Measurements from ENCODE around the gene TGM1. TPM values are rescaled to one million over a fixed set of nuclear protein-coding genes. Genes with fewer than 3 reads are reported as not detected.

TGM1 gene
- total RNA-seq, 4 donors from 2014 or later: 1.6 to 3.2 TPM; not detected in 2

DNA sequence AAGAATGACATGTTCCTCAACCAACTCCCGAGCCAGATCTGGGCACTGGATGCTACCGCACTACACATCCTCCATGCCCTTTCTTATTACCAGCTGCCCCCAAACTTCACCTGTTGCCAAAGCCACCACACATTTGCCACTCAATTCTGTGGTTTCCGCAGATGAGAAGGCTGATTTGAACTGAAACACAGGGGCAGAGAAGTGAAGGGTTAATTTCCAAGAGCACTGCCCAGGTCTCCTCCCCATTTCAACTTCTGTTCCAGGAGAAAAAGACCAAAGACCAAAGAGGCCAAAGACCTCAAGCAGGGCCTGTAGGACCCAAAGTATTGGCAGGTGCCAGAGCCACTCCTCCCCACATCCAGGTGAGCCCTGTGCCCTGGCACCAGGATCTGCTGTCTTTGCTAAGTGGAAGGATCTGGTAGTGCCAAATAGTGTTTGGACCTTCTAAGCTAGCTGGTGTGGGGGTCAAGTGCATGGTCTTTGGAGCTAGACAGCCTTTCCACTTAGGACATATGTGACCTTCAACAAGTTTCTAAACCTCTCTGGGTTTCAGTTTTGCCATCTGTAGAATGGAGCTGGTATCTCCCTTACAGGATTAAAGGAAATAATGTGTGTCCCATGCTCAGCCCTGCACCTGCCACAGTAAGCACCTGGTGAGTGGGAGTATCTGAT, 28.6 kb upstream of the TGM1 start:
- Histone ChIP-seq H3K4me3 (no peak overlapping the region), H3K27ac (no peak overlapping the region), H3K36me3 (no peaks in the 10 kb centered on the region), H3K9me3 (no peaks in the 10 kb centered on the region), H3K4me1 (no peaks in the 10 kb centered on the region), H3K27me3 (no peaks in the 10 kb centered on the region)
- TF ChIP-seq, protein P1, sequence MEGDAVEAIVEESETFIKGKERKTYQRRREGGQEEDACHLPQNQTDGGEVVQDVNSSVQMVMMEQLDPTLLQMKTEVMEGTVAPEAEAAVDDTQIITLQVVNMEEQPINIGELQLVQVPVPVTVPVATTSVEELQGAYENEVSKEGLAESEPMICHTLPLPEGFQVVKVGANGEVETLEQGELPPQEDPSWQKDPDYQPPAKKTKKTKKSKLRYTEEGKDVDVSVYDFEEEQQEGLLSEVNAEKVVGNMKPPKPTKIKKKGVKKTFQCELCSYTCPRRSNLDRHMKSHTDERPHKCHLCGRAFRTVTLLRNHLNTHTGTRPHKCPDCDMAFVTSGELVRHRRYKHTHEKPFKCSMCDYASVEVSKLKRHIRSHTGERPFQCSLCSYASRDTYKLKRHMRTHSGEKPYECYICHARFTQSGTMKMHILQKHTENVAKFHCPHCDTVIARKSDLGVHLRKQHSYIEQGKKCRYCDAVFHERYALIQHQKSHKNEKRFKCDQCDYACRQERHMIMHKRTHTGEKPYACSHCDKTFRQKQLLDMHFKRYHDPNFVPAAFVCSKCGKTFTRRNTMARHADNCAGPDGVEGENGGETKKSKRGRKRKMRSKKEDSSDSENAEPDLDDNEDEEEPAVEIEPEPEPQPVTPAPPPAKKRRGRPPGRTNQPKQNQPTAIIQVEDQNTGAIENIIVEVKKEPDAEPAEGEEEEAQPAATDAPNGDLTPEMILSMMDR (IDR thresholded peaks at IDR 0.05): no peak
- no peak for TF ChIP-seq POLR2A (IDR thresholded peaks at IDR 0.05)
- intact Hi-C loops (cut with DNase I; ENCODE audit: low total_unique reads): loop anchor here (10.0 kb wide), 1 partner anchor 47 kb away; the partner anchor contains the start of gene TINF2
- DNase-seq: no peak

DNA sequence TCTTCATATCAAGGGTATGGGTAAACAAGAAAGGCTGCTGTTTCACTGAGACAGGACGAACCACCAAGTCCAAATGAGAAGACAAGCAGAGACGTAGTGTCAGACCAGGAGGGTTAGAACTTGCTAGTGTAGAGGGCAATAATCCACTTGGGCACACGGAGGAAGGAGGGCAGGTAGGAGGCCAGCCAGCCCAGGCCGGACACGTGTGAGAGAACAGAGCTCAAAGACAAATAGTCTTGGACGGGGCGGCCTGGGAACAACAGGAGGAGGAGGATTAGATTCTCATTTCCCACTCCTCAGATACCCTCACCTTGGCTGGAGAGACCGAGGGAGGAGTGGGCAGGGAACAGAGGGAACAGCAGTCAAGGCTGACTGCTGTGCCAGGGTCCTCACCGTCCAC, 27.8 kb upstream of the TGM1 start:
- Histone ChIP-seq H3K4me3 (no peak overlapping the region), H3K4me1 (no peaks in the 10 kb centered on the region), H3K9me3 (no peaks in the 10 kb centered on the region), H3K27me3 (no peaks in the 10 kb centered on the region), H3K27ac (no peak overlapping the region), H3K36me3 (no peaks in the 10 kb centered on the region)
- DNase-seq: no peak
- intact Hi-C loops (cut with DNase I; ENCODE audit: low total_unique reads): loop anchor here (10.0 kb wide), 1 partner anchor 46 kb away; the partner anchor contains the start of gene TINF2
- TF ChIP-seq POLR2A (IDR thresholded peaks at IDR 0.05): no peak

DNA sequence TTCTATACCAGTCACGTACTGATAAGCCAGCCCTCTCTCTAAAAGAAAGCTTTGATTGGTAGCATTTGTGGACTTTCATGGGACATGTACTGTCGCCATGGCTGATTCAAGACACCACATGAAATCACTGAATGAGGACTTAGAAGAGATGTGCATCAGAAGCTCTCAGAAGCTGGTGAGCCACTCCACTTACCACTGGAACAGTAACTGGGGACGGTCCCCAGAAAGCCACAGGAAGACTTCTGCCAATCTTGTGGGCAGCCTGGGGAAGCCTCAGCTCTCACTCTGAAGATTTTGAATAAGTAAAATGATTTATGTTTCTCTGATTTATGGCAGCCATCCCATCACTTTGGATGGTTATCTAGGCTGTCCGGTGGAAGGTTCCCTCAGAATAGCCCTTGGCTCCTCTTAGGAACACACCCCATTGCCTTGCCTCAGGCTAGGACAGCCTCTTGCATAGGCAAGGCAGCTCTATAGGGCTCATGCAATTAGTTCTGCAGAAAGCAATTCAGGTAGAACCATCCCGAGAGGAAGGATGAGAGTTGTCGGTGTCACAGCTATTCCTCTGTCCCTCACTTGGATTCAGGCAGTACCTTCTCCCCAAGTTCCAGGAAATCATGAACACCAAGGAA, 26.8 kb upstream of the TGM1 start:
- intact Hi-C loops (cut with DNase I; ENCODE audit: low total_unique reads): loop anchor here (10.0 kb wide), 1 partner anchor 45 kb away; the partner anchor contains the start of gene TINF2
- H3K4me1 ChIP-seq: no peaks in the 10 kb centered on the region
- H3K27ac ChIP-seq: no peak overlapping the region
- H3K9me3 ChIP-seq: no peaks in the 10 kb centered on the region
- no peak for DNase-seq
- no peaks in the 10 kb centered on the region for H3K36me3 ChIP-seq
- H3K27me3 ChIP-seq: no peaks in the 10 kb centered on the region
- TF ChIP-seq, protein P1 (IDR thresholded peaks at IDR 0.05): no peak
- TF ChIP-seq POLR2A (IDR thresholded peaks at IDR 0.05): no peak
- no peak overlapping the region for H3K4me3 ChIP-seq

DNA sequence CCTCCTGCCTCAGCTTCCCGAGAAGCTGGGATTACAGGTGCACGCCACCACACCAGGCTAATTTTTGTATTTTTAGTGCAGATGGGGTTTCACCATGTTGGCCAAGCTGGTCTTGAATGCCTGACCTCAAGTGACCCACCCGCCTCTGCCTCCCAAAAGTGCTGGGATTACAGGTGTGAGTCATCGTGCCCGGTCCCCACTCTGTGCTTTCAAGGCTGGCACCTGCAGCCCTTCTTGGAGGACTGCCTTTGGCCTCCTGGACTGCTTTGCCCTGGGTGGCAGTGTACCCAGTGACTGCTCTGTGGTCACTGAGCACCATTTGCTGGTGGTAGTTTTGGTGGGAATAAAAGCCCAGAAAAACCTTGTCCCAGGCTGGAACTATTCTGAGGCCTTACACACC, 24.0 kb upstream of the TGM1 start:
- DNase-seq: no peak
- intact Hi-C loops (cut with DNase I; ENCODE audit: low total_unique reads): no loop called here
- Histone ChIP-seq H3K4me3 (no peak overlapping the region), H3K4me1 (no peaks in the 10 kb centered on the region), H3K36me3 (no peaks in the 10 kb centered on the region), H3K27me3 (no peaks in the 10 kb centered on the region), H3K9me3 (no peaks in the 10 kb centered on the region), H3K27ac (no peak overlapping the region)
- no peak for TF ChIP-seq POLR2A (IDR thresholded peaks at IDR 0.05)
- TF ChIP-seq, protein P1 (IDR thresholded peaks at IDR 0.05): no peak

DNA sequence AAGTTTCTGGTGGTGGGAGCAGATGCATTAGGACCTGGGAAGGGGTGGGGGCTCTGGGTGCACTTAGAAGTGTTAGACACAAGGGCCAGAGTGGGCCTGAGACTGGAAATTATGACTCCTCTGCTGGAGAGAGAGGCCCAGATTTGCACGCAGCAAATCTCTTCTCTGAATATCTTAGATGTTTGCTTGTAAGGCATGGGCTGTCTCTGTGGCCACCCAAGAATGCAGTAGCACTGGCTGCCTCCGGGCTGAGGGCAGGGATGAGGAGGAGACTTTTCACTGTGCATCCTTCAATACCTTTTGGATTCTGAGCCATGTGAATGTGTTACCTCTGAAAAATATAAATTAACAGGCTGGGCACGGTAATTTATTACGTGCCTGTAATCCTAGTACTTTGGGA, 22.4 kb upstream of the TGM1 start:
- no peak for TF ChIP-seq POLR2A (IDR thresholded peaks at IDR 0.05)
- TF ChIP-seq, protein P1 (IDR thresholded peaks at IDR 0.05): no peak
- no peak for DNase-seq
- no peak overlapping the region for H3K27ac ChIP-seq

More for the DNA sequence above, 22.4 kb upstream of the TGM1 start:
- no peak overlapping the region for H3K4me3 ChIP-seq
- no peaks in the 10 kb centered on the region for H3K4me1 ChIP-seq
- intact Hi-C loops (cut with DNase I; ENCODE audit: low total_unique reads): no loop called here
- H3K36me3 ChIP-seq: no peaks in the 10 kb centered on the region
- no peaks in the 10 kb centered on the region for H3K27me3 ChIP-seq
- no peaks in the 10 kb centered on the region for H3K9me3 ChIP-seq
